ENCODE data around the gene OSCAR. TPM values are rescaled to one million over a fixed set of nuclear protein-coding genes. Genes with fewer than 3 reads are reported as not detected.

OSCAR gene
- total and polyA plus RNA-seq, 7 donors: 0.10 to 0.99 (median 0.33) TPM

DNA sequence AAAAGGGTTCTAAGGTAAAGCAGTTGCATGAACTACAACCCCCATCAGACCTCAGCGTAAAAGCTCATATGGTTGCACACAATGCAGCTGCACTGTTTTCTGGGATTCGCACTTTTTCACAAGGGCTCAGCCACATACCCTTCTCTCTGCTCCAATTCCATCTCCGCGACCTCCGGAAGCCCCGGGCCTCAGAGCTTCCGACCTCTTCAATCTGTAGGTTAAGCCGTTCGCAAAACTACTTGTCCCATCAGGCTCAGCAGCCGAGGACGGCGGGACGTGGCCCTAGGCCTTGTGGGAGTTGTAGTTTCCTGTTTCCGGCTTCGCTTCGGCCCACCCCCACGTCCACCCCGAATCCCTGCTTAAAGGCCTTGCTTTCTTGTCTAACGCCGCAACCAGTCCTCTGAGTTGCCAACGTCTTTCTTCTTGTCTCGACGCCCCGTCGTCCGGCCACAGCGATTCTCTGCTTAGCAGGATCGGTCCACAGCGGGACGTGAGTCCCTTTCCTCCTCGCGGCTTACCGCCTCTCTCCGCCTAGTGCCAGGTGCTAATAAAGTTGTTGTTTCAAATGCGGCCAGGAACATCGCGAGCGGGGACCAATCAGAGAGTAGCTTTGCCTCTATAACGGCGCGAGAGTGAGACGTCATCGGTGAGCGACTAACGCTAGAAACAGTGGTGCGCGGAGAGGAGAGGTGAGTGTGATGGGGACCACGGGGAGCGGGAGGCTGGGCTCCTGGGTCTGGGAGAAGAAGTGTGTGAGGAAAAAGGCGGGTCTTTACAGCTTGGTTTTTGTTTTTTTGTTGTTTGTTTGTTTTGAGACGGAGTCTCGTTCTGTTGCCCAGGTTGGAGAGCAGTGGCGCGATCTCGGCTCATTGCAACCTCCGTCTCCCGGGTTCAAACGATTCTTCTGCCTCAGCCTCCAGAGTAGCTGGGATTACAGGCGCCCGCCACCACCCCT is 14.8 kb upstream of the OSCAR start, which contains the start of the genes PRPF31 and TFPT:
Gene PRPF31, plus strand, starts transcription at position 646 of the 955 bp plus-strand sequence. CDS start 2,525 bp downstream, outside the sequence.
Gene TFPT, minus strand, starts transcription at position 549 of the 955 bp plus-strand sequence. Its CDS starts 388 bp downstream, at position 161.
- DNase-seq (peak; percentile 97 to 98), ATAC-seq (peak; percentile 92 to 96 (median 94))
- WGBS, 3 donors: 0 to 1% (median 0%) methylated on average over 60 of the region's 60 CpGs
- intact Hi-C loops (cut with DNase I): loop anchor here in 1 of 2 donors (10.0 kb wide), 1 partner anchor 141 kb away; no protein-coding TSS in a partner anchor
- H3K36me3 ChIP-seq (ENCODE audit: insufficient read depth in 1 of 2, low read depth in 1 of 2): peaks cover 0 to 58% of the 10 kb centered on the region in 2 donors
- no peaks in the 10 kb centered on the region for H3K9me3 ChIP-seq
- peaks cover 17% of the 10 kb centered on the region for H3K4me1 ChIP-seq
- H3K4me3 ChIP-seq: peak within 1 kb of the TSS; percentile 86
- H3K27ac ChIP-seq: peak within 1 kb of the TSS; percentile 93
- no peaks in the 10 kb centered on the region for H3K27me3 ChIP-seq (ENCODE audit: insufficient read depth in 3 of 3, low read length in 2 of 3)
- TF ChIP-seq, protein P1, sequence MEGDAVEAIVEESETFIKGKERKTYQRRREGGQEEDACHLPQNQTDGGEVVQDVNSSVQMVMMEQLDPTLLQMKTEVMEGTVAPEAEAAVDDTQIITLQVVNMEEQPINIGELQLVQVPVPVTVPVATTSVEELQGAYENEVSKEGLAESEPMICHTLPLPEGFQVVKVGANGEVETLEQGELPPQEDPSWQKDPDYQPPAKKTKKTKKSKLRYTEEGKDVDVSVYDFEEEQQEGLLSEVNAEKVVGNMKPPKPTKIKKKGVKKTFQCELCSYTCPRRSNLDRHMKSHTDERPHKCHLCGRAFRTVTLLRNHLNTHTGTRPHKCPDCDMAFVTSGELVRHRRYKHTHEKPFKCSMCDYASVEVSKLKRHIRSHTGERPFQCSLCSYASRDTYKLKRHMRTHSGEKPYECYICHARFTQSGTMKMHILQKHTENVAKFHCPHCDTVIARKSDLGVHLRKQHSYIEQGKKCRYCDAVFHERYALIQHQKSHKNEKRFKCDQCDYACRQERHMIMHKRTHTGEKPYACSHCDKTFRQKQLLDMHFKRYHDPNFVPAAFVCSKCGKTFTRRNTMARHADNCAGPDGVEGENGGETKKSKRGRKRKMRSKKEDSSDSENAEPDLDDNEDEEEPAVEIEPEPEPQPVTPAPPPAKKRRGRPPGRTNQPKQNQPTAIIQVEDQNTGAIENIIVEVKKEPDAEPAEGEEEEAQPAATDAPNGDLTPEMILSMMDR (IDR thresholded peaks at IDR 0.05): no peak

DNA sequence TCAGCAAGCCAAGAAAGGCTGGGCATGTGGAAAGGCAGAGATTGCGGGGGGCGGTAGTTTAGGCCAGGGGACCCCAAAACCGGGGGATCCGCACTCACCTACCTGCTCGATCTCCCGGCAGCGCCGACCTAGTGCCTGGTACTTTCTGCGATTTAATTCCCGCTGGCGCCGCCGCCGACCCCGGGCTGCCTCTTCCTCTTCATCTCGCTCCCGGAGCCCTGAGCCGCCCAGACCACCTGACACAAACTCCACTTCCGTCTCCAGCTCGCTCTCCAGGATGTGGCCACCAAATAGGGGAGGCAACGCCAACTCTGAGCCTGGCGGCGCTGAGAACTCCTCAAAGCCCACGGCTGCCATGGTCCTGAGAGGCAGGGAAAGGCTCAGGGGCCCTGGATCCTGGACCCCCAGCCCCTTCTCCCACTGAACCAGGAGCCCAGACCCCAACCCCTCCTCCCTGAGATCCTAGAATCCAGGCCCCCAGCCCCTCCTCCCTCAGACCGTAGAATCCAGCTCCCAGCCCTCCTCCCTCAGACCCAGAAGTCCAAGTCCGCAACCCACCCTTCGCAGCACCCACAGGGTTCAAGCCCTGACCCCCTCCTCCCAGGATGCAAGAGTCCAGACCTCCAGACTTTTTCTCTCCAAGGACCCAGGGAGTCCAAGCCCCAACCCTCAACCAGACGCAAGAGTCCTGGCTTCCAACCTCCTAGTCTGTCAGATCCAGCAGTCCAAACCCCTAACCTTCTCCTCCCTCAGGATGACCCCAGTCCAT is 13.9 kb upstream of the OSCAR start:
- H3K9me3 ChIP-seq: no peaks in the 10 kb centered on the region
- peaks cover 17% of the 10 kb centered on the region for H3K4me1 ChIP-seq
- ATAC-seq (peak in 3 of 4 donors; percentile 1 to 3 (median 1)), DNase-seq (peak in 1 of 2 donors; percentile 69)
- H3K36me3 ChIP-seq (ENCODE audit: insufficient read depth in 1 of 2, low read depth in 1 of 2): peaks cover 2 to 58% of the 10 kb centered on the region in 2 donors
- H3K4me3 ChIP-seq: peak overlapping the region; percentile 86
- intact Hi-C loops (cut with DNase I): loop anchor here in 1 of 2 donors (10.0 kb wide), 1 partner anchor 140 kb away; no protein-coding TSS in a partner anchor
- TF ChIP-seq, protein P1 (IDR thresholded peaks at IDR 0.05): no peak
- peak overlapping the region; percentile 93 for H3K27ac ChIP-seq
- no peaks in the 10 kb centered on the region for H3K27me3 ChIP-seq (ENCODE audit: insufficient read depth in 3 of 3, low read length in 2 of 3)
- 9 to 25% (median 14%) methylated on average over 27 to 28 of the region's 28 CpGs for WGBS, 3 donors

DNA sequence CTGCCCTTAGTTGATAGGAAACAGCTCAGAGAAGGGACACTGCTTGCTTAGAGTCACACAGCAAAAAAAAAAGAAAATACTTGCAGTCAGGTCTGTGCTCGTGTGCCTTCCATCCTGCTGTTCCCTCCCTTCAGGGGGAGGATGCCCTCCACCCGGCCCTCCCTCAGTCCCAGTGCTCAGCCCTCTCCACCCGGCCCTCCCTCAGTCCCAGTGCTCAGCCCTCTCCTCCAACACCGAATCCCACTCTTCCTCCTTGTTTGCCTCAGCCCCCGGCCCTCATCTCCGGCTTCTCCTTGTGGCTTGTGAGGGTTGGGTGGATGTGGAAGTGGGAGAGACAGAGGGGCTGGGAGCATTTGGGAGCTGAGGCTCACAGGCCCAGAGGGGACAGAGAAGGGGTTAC is 9.0 kb upstream of the OSCAR start:
- TF ChIP-seq, protein P1 (IDR thresholded peaks at IDR 0.05): no peak
- ATAC-seq (peak in 1 of 4 donors; percentile 29), DNase-seq (no peak)
- peaks cover 6% of the 10 kb centered on the region for H3K4me1 ChIP-seq
- peaks cover 6 to 81% of the 10 kb centered on the region in 2 donors for H3K36me3 ChIP-seq (ENCODE audit: insufficient read depth in 1 of 2, low read depth in 1 of 2)
- H3K27me3 ChIP-seq (ENCODE audit: insufficient read depth in 3 of 3, low read length in 2 of 3): no peaks in the 10 kb centered on the region
- H3K9me3 ChIP-seq: no peaks in the 10 kb centered on the region
- no peak overlapping the region for H3K27ac ChIP-seq
- intact Hi-C loops (cut with DNase I): loop anchor here (10.0 kb wide), 2 partner anchors 125 to 135 kb away; no protein-coding TSS in a partner anchor
- no peak overlapping the region for H3K4me3 ChIP-seq
- whole genome bisulfite sequencing, 3 donors: 69 to 76% (median 75%) methylated on average over 6 of the region's 6 CpGs

DNA sequence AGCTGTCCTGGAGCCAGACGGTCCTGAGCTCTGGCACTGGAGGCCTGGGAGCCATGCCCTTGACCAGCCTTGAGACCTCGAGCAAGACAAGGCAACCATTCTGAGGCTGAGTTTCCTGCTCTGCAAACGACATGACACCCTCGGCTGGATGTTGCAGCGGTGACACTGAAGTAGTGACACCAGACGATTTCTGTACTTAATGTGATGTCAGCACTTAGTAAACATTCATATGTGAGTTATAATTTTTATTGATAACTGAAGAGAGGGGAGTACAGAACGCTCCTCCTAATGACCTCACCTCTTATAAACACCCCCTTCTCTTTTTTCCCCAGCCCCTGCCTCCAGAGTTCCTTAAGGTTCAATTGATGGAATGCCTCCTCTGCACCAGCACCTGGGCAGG is 7.9 kb upstream of the OSCAR start:
- Histone ChIP-seq H3K36me3 (ENCODE audit: insufficient read depth in 1 of 2, low read depth in 1 of 2) (peaks cover 6 to 74% of the 10 kb centered on the region in 2 donors), H3K4me1 (peaks cover 2% of the 10 kb centered on the region), H3K4me3 (no peak overlapping the region), H3K9me3 (no peaks in the 10 kb centered on the region), H3K27ac (no peak overlapping the region), H3K27me3 (ENCODE audit: insufficient read depth in 3 of 3, low read length in 2 of 3) (no peaks in the 10 kb centered on the region)
- intact Hi-C loops (cut with DNase I): loop anchor here in 1 of 2 donors (10.0 kb wide), 1 partner anchor 124 kb away; no protein-coding TSS in a partner anchor
- ATAC-seq (no peak), DNase-seq (no peak)
- 67 to 79% (median 71%) methylated on average over 7 of the region's 7 CpGs for WGBS, 3 donors
- TF ChIP-seq, protein P1 (IDR thresholded peaks at IDR 0.05): no peak

All from psoas muscle (tissue), 8 donors.